EH (cell line): ENCODE data around the gene CCL4L2.
"Not testable (repeated sequence)": the region's sequence is repeated elsewhere in the genome, so short reads cannot be mapped to it uniquely, and the experiment has no call there.

Experiments used
- DNase-seq: peaks from one replicate; pipeline ENCODE4 v3.0.0-alpha.2; 2015; ENCODE audit warnings: low read depth

The CCL4L2 gene

GRCh38 chr17:36221581-36222100 lies 10.8 kb downstream of the CCL4L2 start:
- DNase-seq, result not testable (repeated sequence)

GRCh38 chr17:36222967-36223366 lies 12.1 kb downstream of the CCL4L2 start:
- DNase-seq, result not testable (repeated sequence)

GRCh38 chr17:36229644-36230043 lies 18.8 kb downstream of the CCL4L2 start:
- DNase-seq, result not testable (repeated sequence)

GRCh38 chr17:36242046-36242445 lies 31.2 kb downstream of the CCL4L2 start:
- not testable (repeated sequence) for DNase-seq
